HG03378 (cell line): ENCODE data around the gene RGL4.

ENCODE experiments used
- ATAC-seq: cut with Tn5 transposase; IDR thresholded peaks from one replicate; pipeline ENCODE4 v1.9.1; 2021; ENCODE audit warnings: mild to moderate bottlenecking, moderate library complexity; ENCODE audit not compliant: unreplicated experiment

Gene RGL4

DNA sequence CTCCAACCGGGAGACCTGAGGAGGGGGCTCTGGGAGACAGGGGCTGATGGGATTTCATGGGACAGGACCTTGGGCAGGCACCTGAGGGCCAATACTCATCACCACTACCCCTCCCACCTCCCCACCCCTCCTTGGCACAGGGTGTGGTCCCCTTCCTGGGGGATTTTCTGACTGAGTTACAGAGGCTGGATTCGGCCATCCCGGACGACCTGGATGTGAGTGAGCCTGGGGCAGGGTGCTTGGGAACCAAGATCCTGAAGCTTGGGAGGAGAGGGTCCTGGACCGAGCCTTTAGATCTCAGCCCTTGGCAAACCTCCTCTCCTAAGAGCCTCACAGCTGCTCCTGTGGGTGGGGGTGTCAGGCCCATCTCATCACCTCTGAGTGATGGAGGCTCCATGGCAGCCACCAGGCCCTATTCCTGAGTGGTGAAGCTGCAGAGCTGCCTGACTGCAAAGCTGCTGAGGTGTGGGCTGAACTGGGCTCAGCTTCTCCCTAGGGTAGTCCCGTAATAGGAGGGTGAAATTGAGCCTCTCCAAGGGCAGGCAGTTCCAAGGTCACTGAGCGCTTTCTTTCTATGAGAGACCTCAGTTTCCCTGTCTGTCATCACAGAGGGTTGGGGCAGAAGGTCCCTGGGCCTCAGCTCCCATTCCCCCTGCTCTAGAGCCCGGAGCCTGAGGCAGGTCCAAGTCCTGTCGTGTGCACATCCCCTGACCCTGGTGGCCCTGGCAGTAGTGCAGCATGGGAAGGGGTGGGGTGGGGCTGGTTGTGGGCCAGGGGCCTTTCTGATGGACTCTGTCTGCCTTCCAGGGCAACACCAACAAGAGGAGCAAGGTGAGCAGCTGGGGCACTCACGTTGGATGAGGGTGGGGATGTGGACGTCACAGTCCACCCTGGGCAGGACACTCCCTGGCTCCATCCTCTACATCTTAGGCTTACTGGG lies 6.5 kb downstream of the RGL4 start:
- ATAC-seq = no peak

DNA sequence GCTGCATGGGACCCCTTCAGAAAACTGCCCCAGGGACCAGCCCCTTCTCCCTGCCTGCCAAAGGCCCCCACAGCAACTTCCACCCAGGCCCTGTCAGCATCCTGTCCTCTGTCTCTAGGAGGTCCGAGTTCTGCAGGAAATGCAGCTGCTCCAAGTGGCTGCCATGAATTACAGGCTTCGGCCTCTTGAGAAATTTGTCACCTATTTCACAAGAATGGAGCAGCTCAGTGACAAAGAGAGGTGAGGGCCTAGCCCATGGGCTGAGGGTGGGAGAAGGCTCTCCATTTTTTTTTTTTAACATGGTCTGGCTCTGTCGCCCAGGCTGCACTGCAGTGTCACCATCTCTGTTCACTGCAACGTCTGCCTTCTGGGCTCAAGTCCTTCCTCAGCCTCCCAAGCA lies 7.3 kb downstream of the RGL4 start:
- no peak for ATAC-seq

DNA sequence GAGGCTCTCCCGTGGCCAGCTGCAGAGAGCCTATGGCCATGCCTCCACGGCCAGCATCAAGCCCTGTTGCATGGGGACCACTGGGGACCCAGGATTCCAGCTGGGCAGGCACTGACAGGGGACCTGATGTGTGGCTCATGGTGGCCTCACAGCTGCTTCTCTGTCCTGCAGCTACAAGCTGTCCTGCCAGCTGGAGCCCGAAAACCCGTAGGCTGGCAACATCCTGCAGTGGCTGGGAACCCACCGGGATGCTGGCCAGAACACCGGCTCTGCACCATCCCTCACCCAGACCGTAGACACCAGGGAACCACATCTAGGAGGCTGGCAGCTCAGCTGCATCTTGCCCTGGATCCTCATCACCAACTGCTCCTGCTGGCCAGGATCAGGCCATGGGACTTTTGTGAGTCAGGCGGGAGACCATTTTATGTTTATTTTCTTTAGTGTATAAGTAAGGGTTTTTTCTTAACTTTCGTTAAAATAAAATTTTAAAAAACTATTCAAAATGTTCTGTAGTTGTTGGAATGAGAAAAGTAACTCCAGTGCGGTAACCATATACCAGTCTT lies 7.9 kb downstream of the RGL4 start:
- ATAC-seq = no peak

DNA sequence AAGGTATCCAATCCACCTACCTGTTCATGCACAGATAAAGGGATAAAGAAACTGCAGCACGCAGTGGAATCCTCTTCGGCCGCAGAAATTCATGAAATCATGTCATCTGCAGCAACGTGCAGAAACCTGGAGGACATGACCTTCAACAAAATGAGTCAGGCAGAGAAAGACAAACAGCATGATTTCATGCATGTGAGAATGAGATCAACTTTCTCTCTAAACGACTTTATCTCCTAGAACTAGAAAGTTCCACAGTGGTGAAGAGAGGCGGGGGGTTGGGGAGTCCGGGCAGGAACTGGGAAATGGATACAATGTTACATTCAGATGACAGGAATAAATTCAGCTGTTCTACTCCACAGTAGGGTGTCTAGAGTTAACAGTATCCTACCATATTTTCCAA lies 9.9 kb downstream of the RGL4 start:
- no peak for ATAC-seq

DNA sequence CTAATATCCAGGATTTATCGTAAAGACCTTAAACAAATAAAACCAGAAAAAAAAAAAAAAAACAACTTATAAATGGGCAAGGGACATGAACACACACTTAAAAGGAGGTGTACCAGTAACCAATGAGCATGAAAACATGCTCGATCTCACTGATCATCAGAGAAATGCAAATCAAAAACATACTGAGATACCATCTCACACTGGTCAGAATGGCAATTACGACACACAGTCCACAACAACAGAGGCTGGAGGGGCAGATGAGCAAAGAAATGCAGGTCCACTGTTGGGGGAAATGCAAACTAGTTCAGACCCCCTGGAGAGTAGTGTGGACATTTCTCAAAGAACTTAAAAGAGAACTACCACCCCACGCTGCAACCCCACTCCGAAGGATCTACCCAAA lies 13.2 kb downstream of the RGL4 start:
- ATAC-seq = no peak

DNA sequence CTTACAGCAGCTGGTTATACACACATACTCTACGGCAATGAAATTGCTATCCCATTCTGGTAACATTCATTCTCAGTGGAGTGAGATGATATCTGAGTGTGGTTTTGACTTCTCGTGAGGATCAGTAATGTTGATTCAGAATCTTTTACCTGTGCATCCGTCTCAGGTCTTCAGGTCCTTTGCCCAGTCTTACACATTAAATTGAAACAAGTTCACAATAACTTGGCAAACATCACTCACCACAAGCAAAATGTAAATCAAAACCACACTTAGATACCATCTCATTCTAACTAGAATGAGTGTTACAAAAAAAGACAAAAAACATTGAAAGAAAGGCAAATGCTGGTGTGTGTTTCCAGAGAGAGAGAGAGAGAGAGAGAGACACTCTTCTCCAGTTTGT lies 14.0 kb downstream of the RGL4 start:
- no peak for ATAC-seq

DNA sequence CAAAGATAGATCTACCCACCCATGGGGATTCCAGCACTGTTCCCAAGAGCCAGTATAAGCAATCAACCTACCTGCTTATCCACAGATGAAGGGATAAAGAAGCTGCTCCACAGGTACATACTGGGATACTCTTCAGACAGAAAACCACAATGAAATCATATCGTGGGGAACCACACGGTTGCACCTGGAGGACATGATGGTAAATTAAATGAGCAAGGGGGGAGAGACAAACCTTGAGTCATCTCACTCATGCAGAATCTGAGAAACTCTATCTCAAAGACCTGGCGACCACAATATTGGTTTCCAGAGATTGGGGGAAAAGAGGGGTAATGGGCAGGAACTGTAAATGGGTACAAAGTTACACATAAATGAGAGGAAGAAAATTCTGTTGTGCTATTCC lies 14.5 kb downstream of the RGL4 start:
- ATAC-seq = no peak

DNA sequence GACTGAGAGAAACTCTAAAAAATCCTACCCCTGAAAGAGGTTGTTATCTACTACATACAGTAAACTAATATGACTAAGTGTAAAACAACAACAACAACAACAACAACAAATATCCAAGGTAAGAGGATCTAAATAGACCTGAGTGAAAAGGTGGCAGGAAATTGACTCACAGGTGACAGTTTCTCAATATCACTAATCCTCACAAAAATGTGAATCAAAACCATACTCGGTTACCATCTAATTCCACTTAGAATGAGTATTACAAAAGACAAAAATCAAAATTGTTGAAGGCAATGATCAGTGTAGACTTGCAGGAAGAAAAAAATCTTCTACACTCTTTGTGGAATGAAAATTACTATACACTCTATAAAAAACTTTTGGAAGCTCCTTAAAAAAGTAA lies 17.5 kb downstream of the RGL4 start:
- ATAC-seq = no peak

DNA sequence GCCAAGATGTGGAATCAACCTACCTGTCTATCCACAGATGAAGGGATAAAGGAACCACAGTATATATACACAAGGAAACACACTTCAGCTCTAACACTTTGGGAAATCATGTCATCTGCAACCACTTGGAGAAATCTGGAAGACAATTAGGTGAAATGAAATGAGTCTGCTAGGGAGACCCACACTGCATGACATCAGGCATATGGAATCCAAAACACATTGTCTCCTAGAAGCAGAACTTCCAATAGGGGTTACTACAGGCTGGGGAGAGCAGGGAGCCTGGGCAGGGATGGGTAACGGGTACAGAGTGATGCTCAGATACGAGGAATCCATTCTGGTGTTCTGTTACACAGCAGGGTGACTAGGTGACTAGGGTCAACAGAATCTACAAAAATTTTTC lies 18.3 kb downstream of the RGL4 start:
- ATAC-seq = no peak

DNA sequence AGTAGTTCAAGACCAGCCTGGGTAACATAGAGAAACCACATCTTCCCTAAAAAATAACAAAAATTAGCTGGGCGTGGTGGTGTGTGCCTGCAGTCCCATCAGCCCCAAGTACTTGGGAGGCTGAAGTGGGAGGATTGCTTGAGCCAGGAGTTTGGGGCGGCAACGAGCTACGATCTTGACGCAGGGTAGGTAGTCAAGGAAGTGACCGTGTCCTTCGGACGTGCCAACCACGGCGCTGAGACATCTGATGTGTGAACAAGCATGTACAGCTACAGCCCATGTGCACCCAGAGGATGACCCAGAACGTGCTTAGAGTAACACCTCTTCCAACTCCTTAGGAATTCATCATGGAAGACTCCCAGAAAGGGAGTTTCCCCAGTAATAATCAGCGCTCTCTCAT lies 21.4 kb downstream of the RGL4 start:
- ATAC-seq = no peak

DNA sequence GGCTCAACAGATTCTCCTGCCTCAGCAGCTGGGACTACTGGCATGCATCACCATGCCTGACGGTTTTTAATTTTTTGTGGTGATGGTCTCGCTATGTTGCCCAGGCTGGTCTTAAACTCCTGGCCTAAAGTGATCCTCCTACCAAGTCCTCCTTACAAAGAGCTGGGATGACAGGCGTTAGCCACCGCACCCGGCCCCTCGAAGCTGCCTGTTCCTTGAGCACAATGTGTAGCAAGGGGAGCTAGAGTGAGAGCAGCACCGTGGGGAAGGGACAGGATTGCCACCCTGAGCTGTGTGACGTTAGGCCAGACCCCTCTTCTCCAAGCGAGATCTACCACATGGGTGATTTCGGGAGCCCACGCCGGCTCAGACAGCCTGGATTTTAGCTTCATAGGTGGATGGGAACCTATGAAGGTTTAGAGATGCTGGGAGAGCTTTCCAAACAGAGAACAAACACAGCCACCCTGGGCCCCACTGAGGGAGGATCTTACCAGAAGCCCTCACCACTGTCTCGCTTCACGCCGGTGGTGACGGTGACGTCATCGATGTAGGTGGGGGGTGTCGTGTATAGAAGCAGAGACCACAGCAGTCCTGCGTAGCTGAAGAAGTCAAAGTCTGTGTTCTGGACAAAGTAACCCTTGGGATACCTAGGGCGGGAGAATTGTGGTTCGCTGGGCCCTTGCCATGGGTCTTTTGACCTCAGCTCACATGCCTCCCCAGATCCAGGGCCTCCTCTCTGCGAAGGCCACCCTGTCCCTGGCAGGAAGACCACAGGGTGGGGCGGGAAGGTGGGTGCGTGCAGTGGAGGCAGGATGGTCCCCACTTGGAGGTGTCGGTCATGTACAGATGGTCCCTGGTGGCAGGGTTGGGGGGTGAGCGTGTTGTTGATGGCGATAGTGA lies 23.1 kb downstream of the RGL4 start:
- ATAC-seq = no peak

DNA sequence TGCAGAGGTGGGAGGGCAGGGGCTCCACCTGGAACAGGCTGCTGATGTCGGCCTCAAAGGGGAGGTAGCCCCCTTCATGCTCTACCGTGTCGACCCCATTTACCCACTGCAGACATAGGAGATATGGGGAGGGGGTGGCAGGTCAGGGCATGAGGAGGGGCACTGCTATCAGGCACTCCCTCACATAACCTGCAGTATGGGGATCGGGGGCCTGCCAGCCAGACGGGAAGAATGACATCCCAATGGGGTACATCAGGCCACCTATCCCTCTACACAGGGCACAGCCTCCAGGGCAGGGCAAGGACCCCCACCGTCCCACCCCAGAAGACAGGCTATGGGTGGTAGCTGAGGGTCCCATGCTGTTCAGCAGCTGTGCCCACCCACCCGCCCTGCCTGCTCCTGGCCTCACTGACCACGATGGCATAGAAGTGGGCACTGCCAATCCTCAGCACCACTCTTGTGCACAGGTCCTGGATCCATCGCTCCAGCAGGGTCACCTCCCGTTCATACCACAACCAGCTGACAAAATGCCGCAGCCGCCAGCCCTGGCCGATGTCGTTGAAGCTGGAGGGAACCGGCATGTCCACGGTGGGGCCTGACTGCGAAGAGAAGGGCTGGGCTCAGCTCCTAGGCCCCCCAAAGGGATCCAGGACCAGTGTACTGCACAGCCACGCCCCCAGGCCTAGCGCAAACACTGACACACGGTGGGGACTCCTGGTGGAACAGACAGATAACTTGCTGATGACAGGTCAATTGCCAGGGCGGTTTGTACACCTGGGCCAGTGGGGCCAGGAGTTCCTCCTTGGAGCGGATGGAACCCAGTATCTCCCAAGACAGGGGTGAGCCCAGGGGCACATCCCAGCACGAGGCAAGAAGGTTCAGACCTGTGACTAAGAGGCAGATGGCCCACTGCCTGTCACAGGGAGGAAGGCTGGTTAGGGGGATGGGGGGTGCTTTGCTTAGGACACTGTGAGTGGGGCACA lies 24.1 kb downstream of the RGL4 start:
- no peak for ATAC-seq

DNA sequence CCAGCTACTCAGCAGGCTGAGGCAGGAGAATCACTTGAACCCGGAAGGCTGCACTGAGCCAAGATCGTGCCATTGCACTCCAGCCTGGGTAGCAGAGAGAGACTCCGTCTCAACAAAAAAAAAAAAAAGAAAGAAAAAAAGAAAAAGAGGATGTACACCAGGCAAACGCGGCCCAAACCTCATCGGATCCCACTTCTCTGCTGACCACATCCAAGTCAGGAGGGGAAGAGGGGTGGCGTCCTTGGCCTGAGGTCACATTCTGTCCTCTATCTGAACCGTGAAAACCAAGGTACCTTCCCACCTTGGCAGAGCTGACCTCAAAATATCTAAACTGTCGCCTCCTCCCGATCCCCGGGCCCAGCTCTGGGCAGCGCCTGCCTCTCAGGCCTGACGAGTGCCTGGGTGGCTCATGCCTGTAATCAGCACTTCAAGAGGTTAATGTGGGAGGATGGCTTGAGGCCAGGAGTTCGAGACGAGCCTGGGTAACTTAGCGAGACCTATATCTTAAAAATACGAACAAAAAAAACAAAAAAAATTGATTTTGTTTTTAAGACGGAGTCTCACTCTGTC lies 25.1 kb downstream of the RGL4 start:
- no peak for ATAC-seq

DNA sequence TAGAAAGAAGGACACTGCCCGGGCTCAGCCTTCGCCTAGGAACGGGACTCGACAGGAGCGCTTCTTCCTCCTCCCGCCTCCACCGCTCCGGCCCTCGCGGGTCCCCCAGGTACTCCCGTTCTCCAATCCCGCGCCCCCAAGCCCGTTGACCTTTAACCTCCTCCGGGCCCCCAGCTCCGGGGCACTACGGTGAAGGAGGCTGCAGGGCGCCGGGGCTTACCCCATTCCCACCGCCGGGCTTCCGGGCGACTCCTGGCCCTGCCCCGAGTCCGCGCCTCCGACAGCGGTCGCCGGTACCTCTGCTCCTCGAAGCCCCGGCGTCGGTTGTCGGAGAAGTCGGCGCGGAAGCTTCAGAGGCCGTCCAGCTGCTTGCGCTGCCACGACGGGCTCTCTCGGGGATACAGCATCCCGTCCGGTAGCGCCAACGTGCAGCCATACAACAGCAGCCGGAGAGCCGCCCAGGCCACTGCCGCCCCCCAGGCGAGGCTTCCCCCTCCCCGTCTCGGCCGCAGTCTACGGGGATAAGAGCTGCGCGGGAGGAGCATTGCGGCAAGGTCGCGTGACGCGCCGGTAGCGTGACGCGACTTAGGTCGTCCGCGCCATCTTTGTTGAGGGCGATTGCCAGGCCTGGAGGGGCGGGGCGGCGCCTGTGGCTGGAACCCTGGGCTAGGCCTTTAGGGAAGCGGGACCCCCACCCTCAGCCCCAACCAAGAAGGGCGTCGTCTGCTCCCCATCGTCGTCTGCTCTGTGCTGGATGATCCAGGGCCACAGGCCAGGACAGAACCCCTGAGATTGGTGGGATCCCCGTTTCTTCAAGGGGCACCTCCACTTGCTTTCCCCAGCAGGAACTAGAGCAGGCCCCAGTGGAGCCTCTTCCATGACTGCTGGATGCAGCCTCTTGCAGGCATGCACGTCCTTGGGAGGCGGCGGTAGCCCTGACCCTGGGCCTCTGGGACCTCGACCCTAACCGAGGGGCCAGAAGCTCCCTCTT lies 26.3 kb downstream of the RGL4 start:
- ATAC-seq = no peak

DNA sequence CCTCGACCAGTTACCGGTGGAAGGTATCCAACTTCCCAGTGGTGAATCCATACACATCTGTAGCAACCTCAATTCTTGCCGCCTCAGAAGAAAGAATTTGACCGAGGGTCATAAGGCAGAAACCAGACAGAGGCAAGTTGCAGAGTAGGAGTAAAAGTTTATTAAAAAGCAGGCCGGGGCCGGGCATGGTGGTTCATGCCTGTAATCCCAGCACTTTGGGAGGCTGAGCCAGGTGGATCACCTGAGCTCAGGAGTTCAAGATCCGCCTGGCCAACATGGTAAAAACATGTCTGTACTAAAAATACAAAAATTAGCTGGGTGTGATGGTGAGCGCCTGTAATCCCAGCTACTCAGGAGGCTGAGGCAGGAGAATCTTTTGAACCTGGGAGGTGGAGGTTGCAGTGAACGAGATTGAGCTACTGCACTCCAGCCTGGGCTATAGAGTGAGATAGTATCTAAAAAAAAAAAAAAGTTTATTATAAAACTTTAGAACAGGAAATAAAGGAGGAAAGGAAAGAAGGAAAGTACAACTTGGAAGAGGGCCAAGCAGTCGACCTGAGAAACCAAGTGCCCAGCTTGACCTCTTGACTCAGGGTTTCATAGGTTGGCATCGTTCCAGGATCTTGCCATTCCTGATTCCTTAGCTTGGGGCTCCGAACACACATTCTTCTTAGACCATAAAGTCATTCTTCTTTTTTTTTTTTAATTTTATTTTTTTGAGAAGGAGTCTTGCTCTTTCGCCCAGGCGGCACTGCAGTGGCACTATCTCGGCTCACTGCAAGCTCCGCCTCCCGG lies 27.8 kb downstream of the RGL4 start:
- ATAC-seq = no peak

DNA sequence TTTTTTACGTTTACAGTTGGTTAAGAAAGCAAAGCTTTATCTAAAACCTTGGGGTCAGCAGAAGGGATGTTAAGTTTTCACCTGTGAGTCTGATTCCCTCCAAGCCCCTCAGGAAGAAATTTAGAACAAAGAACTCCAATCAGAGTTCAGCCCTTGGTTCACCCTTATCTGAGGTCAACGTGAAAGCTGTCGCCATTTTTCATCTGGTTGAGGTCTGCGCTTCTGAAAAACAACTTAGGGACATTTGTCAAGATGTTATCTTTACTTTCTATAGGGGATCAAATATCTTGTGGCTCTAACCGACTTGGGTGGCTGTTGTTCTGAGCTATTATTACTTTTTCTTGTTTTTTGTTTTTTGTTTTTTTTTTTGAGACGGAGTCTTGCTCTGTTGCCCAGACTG lies 30.0 kb downstream of the RGL4 start:
- ATAC-seq = no peak

DNA sequence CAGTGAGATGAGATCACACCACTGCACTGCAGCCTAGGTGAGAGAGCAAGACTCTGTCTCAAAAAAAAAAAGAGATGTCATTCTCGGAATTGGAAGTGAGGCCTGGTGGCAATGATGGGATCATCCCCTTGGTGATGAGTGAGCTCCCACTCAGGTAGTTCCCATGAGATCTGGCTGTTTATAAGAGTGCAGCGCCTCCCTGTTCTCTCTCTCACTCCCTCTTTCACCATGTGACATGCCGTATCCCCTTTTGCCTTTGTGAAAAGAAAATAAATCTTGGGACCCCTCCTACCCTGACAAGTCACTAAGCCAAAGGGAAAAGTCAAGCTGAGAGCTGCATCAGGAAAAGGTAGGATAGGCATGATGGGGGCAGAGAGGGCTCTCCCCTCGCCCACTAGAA lies 31.3 kb downstream of the RGL4 start:
- ATAC-seq = no peak

DNA sequence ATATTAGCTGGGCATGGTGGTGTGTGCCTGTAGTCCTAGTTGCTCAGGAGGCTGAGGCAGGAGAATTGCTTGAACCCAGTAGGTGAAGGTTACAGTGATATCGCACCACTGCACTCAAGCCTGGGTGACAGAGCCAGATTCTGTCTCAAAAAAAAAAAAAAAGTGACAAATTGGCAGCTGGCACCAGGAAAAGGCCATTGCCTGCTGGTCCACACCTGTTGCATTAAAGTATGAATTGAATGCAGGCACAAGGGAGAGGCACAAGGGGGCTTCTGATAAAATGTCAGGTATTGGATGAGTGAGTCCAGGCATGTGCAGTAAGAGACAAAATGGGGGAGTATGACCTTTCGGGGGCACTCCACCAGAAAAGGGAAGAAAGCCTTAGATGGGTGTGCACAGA lies 31.9 kb downstream of the RGL4 start:
- no peak for ATAC-seq
